HG03196 (cell line): ENCODE data around the gene POLR3A.

Source experiments
- ATAC-seq: cut with Tn5 transposase; IDR thresholded peaks from one replicate; pipeline ENCODE4 v1.9.1; 2021; ENCODE audit not compliant: unreplicated experiment

Gene POLR3A

GRCh38 chr10:77922055-77922454, 107.3 kb downstream of the POLR3A start:
- ATAC-seq, result no peak

DNA sequence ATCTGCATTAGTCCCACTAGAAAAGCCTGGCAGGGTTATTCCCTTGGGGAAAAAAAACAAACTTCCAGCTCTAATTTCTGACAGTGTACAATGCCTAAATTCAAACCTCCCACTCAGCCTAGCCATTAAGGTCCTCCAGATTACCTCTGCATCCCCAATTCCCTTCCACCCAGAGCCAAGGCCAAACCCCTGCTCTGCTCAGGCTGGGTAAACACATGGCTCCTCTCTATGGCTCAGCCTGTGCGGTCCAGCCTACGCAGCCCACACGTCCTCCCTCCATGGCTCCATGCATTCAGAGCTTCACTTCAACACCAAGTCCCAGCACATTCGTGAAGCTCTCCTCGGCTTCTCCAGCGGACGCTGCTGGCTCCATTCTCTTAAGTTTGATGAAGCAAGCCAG, 107.9 kb downstream of the POLR3A start:
- ATAC-seq, result no peak

GRCh38 chr10:77920495-77920894, 108.8 kb downstream of the POLR3A start:
- ATAC-seq, result no peak

DNA sequence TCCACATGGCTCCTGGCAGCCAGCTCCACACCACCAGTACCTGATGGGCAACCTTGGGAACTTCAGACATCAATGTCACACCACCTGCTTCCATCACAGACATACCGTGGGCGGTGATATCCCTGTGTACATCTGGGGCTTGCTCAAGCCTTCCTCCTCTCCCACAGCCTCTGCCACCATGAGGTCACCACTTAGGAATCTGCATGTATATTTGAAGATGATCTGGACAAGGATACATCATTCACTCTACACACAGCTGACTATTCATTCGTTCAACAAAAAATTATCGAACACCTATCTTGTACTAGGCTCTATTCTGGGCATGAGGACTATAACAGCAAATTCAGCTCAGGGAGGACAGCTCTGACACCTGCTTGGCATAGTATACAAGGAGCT, 109.6 kb downstream of the POLR3A start:
- no peak for ATAC-seq
